NCI-H2029 treated with DMSO at 0.1 percent for 48 hours (cell line): ENCODE data around the gene GAS2L1.
"Not testable (repeated sequence)": the region's sequence is repeated elsewhere in the genome, so short reads cannot be mapped to it uniquely, and the experiment has no call there.

Experiments
- DNase-seq: peaks from one replicate; lab custom pipeline; 2025; lab: John Stamatoyannopoulos, UW

Gene GAS2L1

GRCh38 chr22:29342577-29343312, 36.3 kb downstream of the GAS2L1 start:
- no peak for DNase-seq

- DNase-seq = peak; percentile 43
These were observed 36.9 kb downstream of the GAS2L1 start for GRCh38 chr22:29343313-29343805.

DNA sequence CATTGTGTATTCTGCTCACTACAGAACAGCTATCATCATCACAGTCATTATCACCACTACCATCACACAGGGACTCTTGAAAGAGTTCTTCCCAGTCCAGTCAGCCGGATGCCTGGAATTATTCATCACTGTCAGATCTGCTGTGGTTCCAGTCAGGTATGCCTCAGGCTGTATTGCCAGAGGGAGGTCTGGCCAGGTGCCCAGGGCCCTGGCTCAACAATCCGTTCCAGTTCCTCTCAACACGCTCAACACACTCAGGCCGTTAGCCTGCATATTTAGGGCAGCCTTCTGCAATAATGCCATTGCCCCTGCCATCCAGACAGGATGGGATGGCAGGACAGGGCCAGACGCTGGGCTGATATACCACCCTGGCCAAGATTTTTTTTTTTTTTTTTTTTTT, 37.7 kb downstream of the GAS2L1 start:
- DNase-seq = peak; percentile 90

DNA sequence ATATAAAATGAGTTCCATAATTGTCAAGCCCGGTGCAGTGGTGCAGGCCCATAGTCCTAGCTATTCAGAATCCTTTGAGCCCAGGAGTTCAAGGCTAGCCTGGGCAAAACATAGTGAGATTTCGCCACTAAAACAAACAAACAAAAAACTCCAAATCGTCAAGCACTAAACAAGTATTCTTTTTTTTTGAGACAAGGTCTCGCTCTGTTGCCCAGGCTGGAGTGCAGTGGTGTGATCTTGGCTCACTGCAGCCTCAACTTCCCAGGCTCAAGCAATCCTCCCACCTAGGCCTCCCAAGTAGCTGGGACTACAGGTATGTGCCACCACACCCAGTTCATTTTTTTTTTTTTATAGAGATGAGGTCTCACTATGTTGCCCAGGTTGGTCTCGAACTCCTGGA, 38.4 kb downstream of the GAS2L1 start:
- not testable (repeated sequence) for DNase-seq

- DNase-seq = no peak
These were observed 39.5 kb downstream of the GAS2L1 start for GRCh38 chr22:29345932-29346331.

- DNase-seq = no peak
These were observed 40.2 kb downstream of the GAS2L1 start for GRCh38 chr22:29346659-29347058.

DNA sequence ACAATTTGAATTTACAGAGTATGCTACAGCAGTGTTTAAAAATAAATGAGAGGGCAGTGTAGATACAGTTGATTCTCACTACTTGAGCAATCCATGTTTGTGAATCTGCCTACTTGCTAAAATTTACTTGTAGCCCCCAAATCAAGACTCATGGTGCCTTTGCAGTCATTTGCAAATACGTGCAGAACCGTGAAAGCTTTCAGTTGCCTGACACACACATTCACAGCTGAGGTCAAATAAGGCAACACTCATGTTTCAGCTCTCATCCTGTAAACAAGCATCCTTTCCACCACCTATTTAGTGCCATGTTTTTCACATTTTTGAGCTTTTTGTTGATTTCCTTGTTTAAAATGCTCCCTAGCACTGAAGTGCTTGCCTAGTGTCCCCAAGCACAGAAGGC, 41.6 kb downstream of the GAS2L1 start:
- DNase-seq = no peak

GRCh38 chr22:29348956-29349355, 42.5 kb downstream of the GAS2L1 start:
- DNase-seq = peak; percentile 20

- DNase-seq = no peak
These were observed 44.6 kb downstream of the GAS2L1 start for GRCh38 chr22:29351042-29351441.

GRCh38 chr22:29351891-29352290, 45.4 kb downstream of the GAS2L1 start:
- no peak for DNase-seq

DNA sequence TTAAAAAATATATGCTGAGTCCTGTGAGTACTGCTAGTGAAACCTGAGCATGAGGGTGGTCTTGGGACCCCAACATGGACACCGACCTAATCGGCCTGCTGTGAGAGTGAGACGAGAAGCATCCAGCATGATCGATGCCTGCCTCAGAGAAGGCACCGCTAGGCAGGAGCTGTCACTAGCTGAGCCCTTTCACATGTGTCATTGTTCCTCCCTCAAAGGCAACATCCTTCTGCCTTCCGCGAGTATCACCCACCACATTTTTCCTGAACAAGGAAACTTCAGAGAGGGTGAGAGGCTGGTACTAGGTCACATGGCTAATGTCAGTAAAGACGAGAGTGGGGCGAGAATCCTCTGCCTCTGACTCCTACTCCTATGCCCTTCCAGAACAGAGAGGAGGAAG, 46.3 kb downstream of the GAS2L1 start:
- DNase-seq = no peak

DNA sequence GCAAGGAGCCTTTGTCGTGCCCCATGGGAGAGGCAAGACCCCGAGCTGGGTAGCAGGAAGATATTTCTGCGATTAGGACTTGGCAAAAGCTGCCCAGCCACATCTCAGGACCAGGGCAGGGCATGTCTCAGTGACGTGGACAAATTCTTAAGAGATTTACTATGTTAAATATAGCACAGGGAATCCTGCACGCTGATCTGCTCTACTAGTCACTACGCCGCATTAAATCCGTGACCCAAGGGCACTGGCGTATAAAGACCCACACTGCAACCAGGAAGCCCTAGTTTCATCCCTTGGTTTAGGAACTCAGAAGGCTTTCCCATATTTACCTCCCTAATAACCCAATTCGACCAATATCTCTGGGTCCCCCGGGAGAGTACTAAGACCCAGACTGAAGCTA, 46.8 kb downstream of the GAS2L1 start:
- no peak for DNase-seq

DNA sequence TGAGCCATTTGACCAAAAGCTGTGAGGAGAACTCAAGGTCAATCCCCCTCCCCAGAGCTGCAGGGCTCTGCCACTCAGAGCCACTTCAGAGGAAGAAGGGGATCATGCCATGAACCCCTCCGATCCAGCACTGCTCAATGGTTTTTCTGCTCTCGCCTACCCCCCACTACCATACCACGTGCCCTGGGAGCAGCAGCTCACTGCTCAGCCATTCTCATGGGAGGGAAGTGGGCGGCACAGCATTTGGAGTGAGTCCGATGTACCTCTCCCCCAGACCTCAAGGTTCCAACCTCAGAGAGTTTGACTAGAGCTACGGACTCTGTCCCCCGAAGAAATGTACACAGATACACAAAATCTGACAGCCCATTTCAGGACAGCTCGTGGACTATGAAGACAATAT, 47.4 kb downstream of the GAS2L1 start:
- DNase-seq = no peak

DNA sequence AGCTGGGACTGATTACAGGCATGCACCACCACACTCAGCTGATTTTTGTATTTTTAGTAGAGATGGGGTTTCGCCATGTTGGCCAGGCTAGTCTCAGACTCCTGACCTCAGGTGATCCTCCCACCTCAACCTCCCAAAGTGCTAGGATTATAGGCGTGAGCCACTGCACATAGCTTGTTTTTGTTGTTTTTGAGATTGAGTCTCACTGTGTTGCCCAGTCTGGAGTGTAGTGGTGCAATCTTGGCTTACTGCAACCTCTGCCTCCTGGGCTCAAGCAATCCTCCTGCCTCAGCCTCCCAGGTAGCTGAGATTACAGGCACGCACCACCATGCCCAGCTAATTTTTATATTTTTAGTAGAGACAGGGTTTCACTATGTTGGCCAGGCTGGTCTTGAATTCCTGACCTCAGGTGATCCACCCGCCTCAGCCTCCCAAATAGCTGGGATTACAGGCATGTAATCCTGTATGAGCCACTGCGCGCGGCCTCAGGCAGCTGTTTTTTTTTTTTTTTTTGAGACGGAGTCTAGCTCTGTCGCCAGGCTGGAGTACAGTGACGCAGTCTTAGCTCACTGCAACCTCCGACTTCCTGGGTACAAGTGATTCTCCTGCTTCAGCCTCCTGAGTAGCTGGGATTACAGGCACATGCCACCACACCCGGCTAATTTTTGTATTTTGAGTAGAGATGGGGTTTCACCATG, 50.9 kb downstream of the GAS2L1 start:
- DNase-seq = not testable (repeated sequence)

- no peak for DNase-seq
These were observed 53.0 kb downstream of the GAS2L1 start for GRCh38 chr22:29359469-29359868.
